Right renal cortex interstitium (tissue), 3 donors: ENCODE measurements around the gene WDR11. TPM values are rescaled to one million over a fixed set of nuclear protein-coding genes. Genes with fewer than 3 reads are reported as not detected.

ENCODE experiments used
- DNase-seq, 3 donors: peaks; one replicate each; pipeline ENCODE4 v3.0.0-alpha.2; 2013; ENCODE audit warnings: low read depth in 3 of 3, low spot score in 2 of 3
- polyA plus RNA-seq, 3 donors: library from polyadenylated mRNA; unstranded; fragments of 120-200 nt; gene quantifications; one replicate each; pipeline ENCODE4 v1.2.1, GENCODE V29; 2013; ENCODE audit not compliant: insufficient read length in 3 of 3

Gene WDR11
- polyA plus RNA-seq, 3 donors: 65.0 to 66.8 (median 65.5) TPM

- DNase-seq: no peak
These were observed 93.5 kb downstream of the WDR11 start for GRCh38 chr10:120944586-120945125.

- DNase-seq: no peak
These were observed 94.0 kb downstream of the WDR11 start for GRCh38 chr10:120945182-120945581.

GRCh38 chr10:120945801-120946302, 94.7 kb downstream of the WDR11 start:
- no peak for DNase-seq

- no peak for DNase-seq
These were observed 95.3 kb downstream of the WDR11 start for GRCh38 chr10:120946497-120946896.

- DNase-seq: peak in 2 of 3 donors; percentile 63 to 65
These were observed 97.9 kb downstream of the WDR11 start for GRCh38 chr10:120948889-120949608.

- no peak for DNase-seq
These were observed 98.5 kb downstream of the WDR11 start for GRCh38 chr10:120949609-120950031.

GRCh38 chr10:120950051-120950561, 98.9 kb downstream of the WDR11 start:
- no peak for DNase-seq

GRCh38 chr10:120951288-120951687, 100.1 kb downstream of the WDR11 start:
- no peak for DNase-seq

- DNase-seq: no peak
These were observed 102.7 kb downstream of the WDR11 start for GRCh38 chr10:120953897-120954296.
